Endothelial cell of coronary artery (primary cell): ENCODE results near the gene GPATCH3. TPM values are rescaled to one million over a fixed set of nuclear protein-coding genes. Genes with fewer than 3 reads are reported as not detected.

Source experiments
- total RNA-seq: library from RNA; depleted of rRNA; stranded (reverse); fragments of >200 nt; gene quantifications from 2 replicates; pipeline ENCODE4 v1.2.3, GENCODE V29; 2014

The GPATCH3 gene, protein sequence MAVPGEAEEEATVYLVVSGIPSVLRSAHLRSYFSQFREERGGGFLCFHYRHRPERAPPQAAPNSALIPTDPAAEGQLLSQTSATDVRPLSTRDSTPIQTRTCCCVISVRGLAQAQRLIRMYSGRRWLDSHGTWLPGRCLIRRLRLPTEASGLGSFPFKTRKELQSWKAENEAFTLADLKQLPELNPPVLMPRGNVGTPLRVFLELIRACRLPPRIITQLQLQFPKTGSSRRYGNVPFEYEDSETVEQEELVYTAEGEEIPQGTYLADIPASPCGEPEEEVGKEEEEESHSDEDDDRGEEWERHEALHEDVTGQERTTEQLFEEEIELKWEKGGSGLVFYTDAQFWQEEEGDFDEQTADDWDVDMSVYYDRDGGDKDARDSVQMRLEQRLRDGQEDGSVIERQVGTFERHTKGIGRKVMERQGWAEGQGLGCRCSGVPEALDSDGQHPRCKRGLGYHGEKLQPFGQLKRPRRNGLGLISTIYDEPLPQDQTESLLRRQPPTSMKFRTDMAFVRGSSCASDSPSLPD
- total RNA-seq: 10.5 and 10.7 TPM in 2 replicates

DNA sequence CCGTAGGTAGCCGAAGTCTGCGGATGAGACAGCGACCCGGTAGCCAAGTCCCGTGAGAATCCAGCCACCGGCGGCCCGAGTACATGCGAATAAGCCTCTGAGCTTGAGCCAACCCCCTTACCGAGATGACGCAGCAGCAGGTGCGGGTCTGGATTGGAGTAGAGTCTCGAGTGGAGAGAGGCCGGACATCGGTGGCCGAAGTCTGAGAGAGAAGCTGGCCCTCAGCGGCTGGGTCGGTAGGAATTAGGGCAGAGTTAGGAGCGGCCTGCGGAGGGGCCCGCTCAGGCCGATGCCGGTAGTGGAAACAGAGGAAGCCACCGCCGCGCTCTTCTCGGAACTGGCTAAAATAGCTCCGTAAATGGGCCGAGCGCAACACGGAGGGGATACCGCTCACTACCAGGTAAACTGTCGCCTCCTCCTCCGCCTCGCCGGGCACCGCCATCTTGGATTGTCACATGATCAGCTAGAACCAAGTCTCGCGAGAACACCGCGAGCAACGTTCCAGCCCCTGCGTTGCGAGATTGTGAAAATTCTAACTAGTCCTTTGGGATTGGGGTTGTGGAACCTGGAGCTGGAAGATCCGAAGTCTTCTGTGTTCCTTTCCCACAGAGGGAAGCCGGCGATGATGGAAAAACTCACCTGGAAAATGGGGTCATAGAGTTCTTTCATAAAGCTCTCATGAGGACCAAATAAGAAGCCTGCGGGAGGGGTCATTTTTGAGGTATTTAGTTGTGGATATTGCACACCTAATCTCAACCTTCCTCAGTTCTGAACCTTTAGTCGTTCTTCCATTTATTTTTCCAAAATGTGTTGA is at the start of gene GPATCH3:
TSS of gene GPATCH3 (minus strand) at position 467 of the 814 bp plus-strand sequence. CDS start at position 442, 25 bp downstream.

DNA sequence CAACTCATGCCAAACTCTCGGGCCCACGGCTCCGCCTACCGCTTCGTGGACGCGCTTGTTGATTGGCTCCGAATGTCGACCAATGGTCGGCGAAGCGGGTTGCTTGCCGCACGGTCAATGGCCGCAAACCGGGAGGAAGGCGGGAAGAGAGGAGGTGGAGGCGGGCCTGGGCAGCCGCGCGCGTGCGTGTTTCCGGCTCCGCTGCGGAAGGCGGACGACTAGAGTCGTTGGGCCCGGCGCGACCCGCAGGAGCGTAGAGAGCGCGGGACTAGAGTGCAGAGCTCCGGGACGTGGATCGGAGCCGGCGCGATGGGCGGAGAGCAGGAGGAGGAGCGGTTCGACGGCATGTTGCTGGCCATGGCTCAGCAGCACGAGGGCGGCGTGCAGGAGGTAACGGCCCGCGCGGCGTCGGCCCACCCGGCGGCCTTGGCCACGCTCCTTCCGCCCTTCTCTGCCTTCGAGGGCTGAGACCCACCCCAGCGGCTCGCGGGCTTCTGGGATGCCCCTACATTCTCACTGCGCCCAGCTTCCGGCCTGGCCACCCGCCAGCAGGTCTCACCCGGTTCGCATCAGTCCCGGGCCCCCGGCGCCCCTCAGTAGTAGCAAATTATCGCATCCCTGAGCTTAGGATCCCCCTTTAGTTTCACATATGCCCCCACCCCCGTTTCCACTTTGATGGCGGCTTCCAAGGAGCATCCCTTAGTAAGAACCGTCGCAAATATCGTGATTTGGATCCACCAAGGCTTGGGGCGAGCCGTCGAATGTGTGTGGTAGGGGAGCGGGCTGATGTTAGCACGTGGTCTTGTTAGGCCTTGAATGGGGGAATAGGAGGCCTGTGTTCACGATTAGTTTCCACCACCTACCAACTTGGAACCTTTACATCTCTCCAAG is 21.5 kb upstream of the GPATCH3 start, which contains the start of gene NUDC:
TSS of gene NUDC (plus strand) at position 204 of the 891 bp plus-strand sequence. CDS start at position 310, 106 bp downstream.

GRCh38 chr1:26913754-26914619 is 13.7 kb upstream of the GPATCH3 start, which contains the start of gene NR0B2:
NR0B2 (minus strand) TSS chr1:26913975; CDS start chr1:26913940, 35 bp downstream.

GRCh38 chr1:26889551-26890466 is 10.5 kb downstream of the GPATCH3 start, which contains the start of gene GPN2:
GPN2 (minus strand) TSS chr1:26890283; CDS start chr1:26890096, 187 bp downstream.

DNA sequence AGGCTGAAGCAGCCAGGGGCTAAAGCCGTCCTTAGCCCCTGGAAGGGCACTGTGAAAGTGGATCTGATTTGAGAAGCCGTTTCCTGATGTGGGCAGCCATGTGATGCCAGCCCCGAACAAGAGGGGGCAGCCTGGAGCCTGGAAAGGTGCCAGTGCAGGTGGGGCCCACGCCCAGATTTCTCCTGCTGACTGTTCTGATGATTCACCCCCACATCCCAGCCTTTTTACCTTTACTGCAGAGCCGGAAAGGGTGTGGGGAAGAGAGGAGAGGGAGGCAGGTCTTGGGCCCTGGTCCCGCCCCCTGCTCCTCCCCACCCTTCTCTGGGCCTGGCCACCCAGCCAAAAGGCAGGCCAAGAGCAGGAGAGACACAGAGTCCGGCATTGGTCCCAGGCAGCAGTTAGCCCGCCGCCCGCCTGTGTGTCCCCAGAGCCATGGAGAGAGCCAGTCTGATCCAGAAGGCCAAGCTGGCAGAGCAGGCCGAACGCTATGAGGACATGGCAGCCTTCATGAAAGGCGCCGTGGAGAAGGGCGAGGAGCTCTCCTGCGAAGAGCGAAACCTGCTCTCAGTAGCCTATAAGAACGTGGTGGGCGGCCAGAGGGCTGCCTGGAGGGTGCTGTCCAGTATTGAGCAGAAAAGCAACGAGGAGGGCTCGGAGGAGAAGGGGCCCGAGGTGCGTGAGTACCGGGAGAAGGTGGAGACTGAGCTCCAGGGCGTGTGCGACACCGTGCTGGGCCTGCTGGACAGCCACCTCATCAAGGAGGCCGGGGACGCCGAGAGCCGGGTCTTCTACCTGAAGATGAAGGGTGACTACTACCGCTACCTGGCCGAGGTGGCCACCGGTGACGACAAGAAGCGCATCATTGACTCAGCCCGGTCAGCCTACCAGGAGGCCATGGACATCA is 37.2 kb downstream of the GPATCH3 start, which contains the start of gene SFN:
TSS of gene SFN (plus strand) at position 369 of the 904 bp plus-strand sequence. CDS start at position 433, 64 bp downstream.

Other genes starting within 250 kb of the GPATCH3 start
- 11.1 and 21.8 TPM in 2 replicates for gene ARID1A, start 204.5 kb downstream of the GPATCH3 start, total RNA-seq
- 5.2 and 7.6 TPM in 2 replicates for gene PIGV, start 112.5 kb downstream of the GPATCH3 start, total RNA-seq
- 5.1 and 5.3 TPM in 2 replicates for gene ZDHHC18, start 73.8 kb downstream of the GPATCH3 start, total RNA-seq
- 0.28 TPM in 1 of 2 replicates, not detected in the other for gene SFN, start 37.3 kb downstream of the GPATCH3 start, total RNA-seq
- gene GPN2, start 10.2 kb downstream of the GPATCH3 start, total RNA-seq: 10.7 and 12.0 TPM in 2 replicates
- not detected in 2 replicates for gene NR0B2, start 13.5 kb upstream of the GPATCH3 start, total RNA-seq
- 44.0 and 54.5 TPM in 2 replicates for gene NUDC, start 21.3 kb upstream of the GPATCH3 start, total RNA-seq
- gene KDF1, start 60.0 kb upstream of the GPATCH3 start, total RNA-seq: under 0.01 TPM in 1 of 2 replicates, not detected in the other
- gene TRNP1, start 93.2 kb upstream of the GPATCH3 start, total RNA-seq: 10.1 and 22.8 TPM in 2 replicates
- 1.1 and 2.0 TPM in 2 replicates for gene TENT5B, start 112.4 kb upstream of the GPATCH3 start, total RNA-seq